ENCODE data around the gene SELENON. TPM values are rescaled to one million over a fixed set of nuclear protein-coding genes. Genes with fewer than 3 reads are reported as not detected.

Gene SELENON
- total and polyA plus RNA-seq, 9 of the 15 experiments (the other 6 are each of a cell fraction or from before 2014, with no cell fraction given): 0.43 to 26.7 (median 7.0) TPM

DNA sequence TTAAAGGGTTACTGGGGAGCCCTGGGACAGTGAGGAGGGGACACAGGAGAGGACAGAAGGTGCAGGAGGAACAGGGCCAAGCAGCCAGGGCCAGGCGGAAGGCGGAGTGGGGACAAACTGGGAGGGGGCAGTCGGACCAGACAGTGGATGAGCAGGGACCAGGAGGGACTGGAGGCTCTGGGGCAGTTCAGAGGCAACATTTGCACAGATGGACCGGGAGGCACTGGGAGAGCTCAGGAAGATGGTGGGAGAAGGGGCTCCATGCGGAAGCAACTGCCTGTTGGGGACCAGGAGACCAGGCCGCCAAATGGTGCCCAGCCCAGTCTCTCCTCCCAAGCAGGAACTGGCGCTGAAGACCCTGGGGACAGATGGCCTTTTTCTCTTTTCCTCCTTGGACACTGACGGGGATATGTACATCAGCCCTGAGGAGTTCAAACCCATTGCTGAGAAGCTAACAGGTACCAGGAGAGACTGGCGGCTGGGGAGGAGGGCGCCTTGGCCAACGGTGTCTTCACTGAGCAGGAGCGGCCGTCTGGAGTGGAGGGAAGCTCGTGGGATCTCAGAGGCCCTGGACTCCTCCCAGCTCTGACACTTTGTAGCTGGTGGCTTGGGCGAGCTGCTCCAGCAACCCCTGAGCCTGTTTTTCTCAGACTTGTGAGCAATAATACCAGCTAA, 847 bp downstream of the SELENON start (continued):
- TF ChIP-seq, protein P1, sequence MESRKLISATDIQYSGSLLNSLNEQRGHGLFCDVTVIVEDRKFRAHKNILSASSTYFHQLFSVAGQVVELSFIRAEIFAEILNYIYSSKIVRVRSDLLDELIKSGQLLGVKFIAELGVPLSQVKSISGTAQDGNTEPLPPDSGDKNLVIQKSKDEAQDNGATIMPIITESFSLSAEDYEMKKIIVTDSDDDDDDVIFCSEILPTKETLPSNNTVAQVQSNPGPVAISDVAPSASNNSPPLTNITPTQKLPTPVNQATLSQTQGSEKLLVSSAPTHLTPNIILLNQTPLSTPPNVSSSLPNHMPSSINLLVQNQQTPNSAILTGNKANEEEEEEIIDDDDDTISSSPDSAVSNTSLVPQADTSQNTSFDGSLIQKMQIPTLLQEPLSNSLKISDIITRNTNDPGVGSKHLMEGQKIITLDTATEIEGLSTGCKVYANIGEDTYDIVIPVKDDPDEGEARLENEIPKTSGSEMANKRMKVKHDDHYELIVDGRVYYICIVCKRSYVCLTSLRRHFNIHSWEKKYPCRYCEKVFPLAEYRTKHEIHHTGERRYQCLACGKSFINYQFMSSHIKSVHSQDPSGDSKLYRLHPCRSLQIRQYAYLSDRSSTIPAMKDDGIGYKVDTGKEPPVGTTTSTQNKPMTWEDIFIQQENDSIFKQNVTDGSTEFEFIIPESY (CRISPR knock-in tag; IDR thresholded peaks at IDR 0.05): peak; percentile 75
- TF ChIP-seq, protein P2, sequence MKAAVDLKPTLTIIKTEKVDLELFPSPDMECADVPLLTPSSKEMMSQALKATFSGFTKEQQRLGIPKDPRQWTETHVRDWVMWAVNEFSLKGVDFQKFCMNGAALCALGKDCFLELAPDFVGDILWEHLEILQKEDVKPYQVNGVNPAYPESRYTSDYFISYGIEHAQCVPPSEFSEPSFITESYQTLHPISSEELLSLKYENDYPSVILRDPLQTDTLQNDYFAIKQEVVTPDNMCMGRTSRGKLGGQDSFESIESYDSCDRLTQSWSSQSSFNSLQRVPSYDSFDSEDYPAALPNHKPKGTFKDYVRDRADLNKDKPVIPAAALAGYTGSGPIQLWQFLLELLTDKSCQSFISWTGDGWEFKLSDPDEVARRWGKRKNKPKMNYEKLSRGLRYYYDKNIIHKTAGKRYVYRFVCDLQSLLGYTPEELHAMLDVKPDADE (conservative IDR thresholded peaks at IDR 0.05; ENCODE audit: control insufficient read depth, low read depth, low read length): 0 out of 2 replicates have a peak, but pooled peaks have one; percentile 26
- TF ChIP-seq RBFOX2 (IDR thresholded peaks at IDR 0.05; ENCODE audit: low read depth, low read length): 0 out of 2 replicates have a peak, but pooled peaks have one; percentile 33
- TF ChIP-seq, protein P3, sequence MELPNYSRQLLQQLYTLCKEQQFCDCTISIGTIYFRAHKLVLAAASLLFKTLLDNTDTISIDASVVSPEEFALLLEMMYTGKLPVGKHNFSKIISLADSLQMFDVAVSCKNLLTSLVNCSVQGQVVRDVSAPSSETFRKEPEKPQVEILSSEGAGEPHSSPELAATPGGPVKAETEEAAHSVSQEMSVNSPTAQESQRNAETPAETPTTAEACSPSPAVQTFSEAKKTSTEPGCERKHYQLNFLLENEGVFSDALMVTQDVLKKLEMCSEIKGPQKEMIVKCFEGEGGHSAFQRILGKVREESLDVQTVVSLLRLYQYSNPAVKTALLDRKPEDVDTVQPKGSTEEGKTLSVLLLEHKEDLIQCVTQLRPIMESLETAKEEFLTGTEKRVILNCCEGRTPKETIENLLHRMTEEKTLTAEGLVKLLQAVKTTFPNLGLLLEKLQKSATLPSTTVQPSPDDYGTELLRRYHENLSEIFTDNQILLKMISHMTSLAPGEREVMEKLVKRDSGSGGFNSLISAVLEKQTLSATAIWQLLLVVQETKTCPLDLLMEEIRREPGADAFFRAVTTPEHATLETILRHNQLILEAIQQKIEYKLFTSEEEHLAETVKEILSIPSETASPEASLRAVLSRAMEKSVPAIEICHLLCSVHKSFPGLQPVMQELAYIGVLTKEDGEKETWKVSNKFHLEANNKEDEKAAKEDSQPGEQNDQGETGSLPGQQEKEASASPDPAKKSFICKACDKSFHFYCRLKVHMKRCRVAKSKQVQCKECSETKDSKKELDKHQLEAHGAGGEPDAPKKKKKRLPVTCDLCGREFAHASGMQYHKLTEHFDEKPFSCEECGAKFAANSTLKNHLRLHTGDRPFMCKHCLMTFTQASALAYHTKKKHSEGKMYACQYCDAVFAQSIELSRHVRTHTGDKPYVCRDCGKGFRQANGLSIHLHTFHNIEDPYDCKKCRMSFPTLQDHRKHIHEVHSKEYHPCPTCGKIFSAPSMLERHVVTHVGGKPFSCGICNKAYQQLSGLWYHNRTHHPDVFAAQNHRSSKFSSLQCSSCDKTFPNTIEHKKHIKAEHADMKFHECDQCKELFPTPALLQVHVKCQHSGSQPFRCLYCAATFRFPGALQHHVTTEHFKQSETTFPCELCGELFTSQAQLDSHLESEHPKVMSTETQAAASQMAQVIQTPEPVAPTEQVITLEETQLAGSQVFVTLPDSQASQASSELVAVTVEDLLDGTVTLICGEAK (IDR thresholded peaks at IDR 0.05): 0 out of 2 replicates have a peak, but pooled peaks have one; percentile 39
- TF ChIP-seq, protein P3 (CRISPR knock-in tag; IDR thresholded peaks at IDR 0.05): no peak
- TF ChIP-seq TBP (optimal IDR thresholded peaks at IDR 0.05; ENCODE audit: low read depth, low read length): no peak
- TF ChIP-seq, protein P4, sequence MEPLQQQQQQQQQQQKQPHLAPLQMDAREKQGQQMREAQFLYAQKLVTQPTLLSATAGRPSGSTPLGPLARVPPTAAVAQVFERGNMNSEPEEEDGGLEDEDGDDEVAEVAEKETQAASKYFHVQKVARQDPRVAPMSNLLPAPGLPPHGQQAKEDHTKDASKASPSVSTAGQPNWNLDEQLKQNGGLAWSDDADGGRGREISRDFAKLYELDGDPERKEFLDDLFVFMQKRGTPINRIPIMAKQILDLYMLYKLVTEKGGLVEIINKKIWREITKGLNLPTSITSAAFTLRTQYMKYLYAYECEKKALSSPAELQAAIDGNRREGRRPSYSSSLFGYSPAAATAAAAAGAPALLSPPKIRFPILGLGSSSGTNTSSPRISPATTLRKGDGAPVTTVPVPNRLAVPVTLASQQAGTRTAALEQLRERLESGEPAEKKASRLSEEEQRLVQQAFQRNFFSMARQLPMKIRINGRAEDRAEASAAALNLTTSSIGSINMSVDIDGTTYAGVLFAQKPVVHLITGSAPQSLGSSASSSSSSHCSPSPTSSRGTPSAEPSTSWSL (CRISPR knock-in tag; IDR thresholded peaks at IDR 0.05; ENCODE audit: borderline replicate concordance): 0 out of 2 replicates have a peak, but pooled peaks have one; percentile 9
- TF ChIP-seq, protein P5, sequence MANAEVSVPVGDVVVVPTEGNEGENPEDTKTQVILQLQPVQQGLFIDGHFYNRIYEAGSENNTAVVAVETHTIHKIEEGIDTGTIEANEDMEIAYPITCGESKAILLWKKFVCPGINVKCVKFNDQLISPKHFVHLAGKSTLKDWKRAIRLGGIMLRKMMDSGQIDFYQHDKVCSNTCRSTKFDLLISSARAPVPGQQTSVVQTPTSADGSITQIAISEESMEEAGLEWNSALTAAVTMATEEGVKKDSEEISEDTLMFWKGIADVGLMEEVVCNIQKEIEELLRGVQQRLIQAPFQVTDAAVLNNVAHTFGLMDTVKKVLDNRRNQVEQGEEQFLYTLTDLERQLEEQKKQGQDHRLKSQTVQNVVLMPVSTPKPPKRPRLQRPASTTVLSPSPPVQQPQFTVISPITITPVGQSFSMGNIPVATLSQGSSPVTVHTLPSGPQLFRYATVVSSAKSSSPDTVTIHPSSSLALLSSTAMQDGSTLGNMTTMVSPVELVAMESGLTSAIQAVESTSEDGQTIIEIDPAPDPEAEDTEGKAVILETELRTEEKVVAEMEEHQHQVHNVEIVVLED (CRISPR knock-in tag; IDR thresholded peaks at IDR 0.05): no peak
- TF ChIP-seq MYC (IDR thresholded peaks at IDR 0.05; ENCODE audit: low read depth, low read length): no peak
- no peak for TF ChIP-seq MYC (CRISPR knock-in tag; IDR thresholded peaks at IDR 0.05; ENCODE audit: borderline replicate concordance, low read depth)

All from K562 (cell line).